HG03135 (cell line): Measurements from ENCODE around the gene LRP1.

ENCODE experiments used
- ATAC-seq: cut with Tn5 transposase; IDR thresholded peaks from one replicate; pipeline ENCODE4 v1.9.1; 2021; ENCODE audit warnings: mild to moderate bottlenecking, moderate library complexity; ENCODE audit not compliant: unreplicated experiment

LRP1 gene

GRCh38 chr12:57243521-57244311, 115.4 kb downstream of the LRP1 start:
- ATAC-seq, result no peak

GRCh38 chr12:57244312-57244696, 116.0 kb downstream of the LRP1 start:
- ATAC-seq, result no peak

- no peak for ATAC-seq
Observed at GRCh38 chr12:57247041-57247440, 118.8 kb downstream of the LRP1 start.

- no peak for ATAC-seq
Observed at GRCh38 chr12:57248934-57249742, 120.9 kb downstream of the LRP1 start.

GRCh38 chr12:57250541-57250940, 122.3 kb downstream of the LRP1 start:
- no peak for ATAC-seq

GRCh38 chr12:57250956-57251355, 122.7 kb downstream of the LRP1 start, which contains the start of gene STAC3:
Gene STAC3 (minus strand): TSS chr12:57251187. CDS start chr12:57249636, 1,551 bp downstream.
- no peak for ATAC-seq

GRCh38 chr12:57254506-57255280, 126.4 kb downstream of the LRP1 start:
- no peak for ATAC-seq

- no peak for ATAC-seq
Observed at GRCh38 chr12:57255916-57256315, 127.6 kb downstream of the LRP1 start.

GRCh38 chr12:57258977-57259970, 131.0 kb downstream of the LRP1 start:
- ATAC-seq, result no peak

GRCh38 chr12:57260366-57260765, 132.1 kb downstream of the LRP1 start:
- no peak for ATAC-seq

GRCh38 chr12:57261428-57261865, 133.2 kb downstream of the LRP1 start:
- no peak for ATAC-seq

- ATAC-seq, result no peak
Observed at GRCh38 chr12:57262126-57262822, 134.0 kb downstream of the LRP1 start.
